Measurements from ENCODE around the gene LHFPL3. TPM values are rescaled to one million over a fixed set of nuclear protein-coding genes. Genes with fewer than 3 reads are reported as not detected.
A peak's percentile ranks its signal among the peaks of the same experiment; 100 is the strongest.

LHFPL3 gene
- total RNA-seq, 2 experiments from 2014 or later = not detected

- DNase-seq (ENCODE audit: low spot score) = no peak
- Histone ChIP-seq H3K4me1 (ENCODE audit: insufficient read depth, low read length, poor library complexity, severe bottlenecking) (peaks cover 61% of the 10 kb centered on the region), H3K27ac (ENCODE audit: low read depth, low read length, poor library complexity, severe bottlenecking) (no peak overlapping the region), H3K4me2 (ENCODE audit: low read length) (no peak overlapping the region), H3K9me3 (ENCODE audit: low read length) (peaks cover 4% of the 10 kb centered on the region; the same call in 1 of the 2 replicates), H3K79me2 (ENCODE audit: insufficient read depth, low read depth, low read length) (peaks cover 4% of the 10 kb centered on the region; the same call in 1 of the 2 replicates), H4K20me1 (ENCODE audit: insufficient read depth, low read length) (no peaks in the 10 kb centered on the region), H2AFZ (ENCODE audit: low read length) (no peak overlapping the region), H3K9me2 (ENCODE audit: insufficient read depth, low read length) (no peaks in the 10 kb centered on the region), H3K36me3 (ENCODE audit: insufficient read depth, low read length) (peaks cover 3% of the 10 kb centered on the region; the same call in 1 of the 2 replicates), H3K4me3 (ENCODE audit: low read depth, low read length, poor library complexity, severe bottlenecking) (no peak overlapping the region)
- POLR2A ChIA-PET = interaction anchor here (0.6 to 1.3 kb wide), 5 partner anchors 10 to 653 kb away, joined by 3 to 5 read pairs (median 3); no protein-coding TSS in a partner anchor
- no TSS peak for BruUV-seq (replicated peaks)
- no peak for TF ChIP-seq EZH2phosphoT487 (IDR thresholded peaks at IDR 0.05; ENCODE audit: borderline replicate concordance, low read depth, low read length)
- no peak for TF ChIP-seq CTCF (conservative IDR thresholded peaks at IDR 0.05; ENCODE audit: low read length)
- intact Hi-C loops (cut with micrococcal nuclease; ENCODE audit: unreplicated experiment) = loop anchor here (5.0 kb wide), 2 partner anchors 1117 to 1212 kb away; no protein-coding TSS in a partner anchor
- CTCF ChIA-PET (ENCODE audit: unreplicated experiment) = interaction anchor here (1.5 kb wide), 1 partner anchor 13 kb away, joined by 3 read pairs; no protein-coding TSS in a partner anchor
Measured at GRCh38 chr7:104940023-104940710, 611.8 kb downstream of the LHFPL3 start.

- peak; percentile 88 for DNase-seq (ENCODE audit: low spot score)
- H3K9me2 ChIP-seq (ENCODE audit: insufficient read depth, low read length) = no peaks in the 10 kb centered on the region
- peaks cover 4% of the 10 kb centered on the region; the same call in 1 of the 2 replicates for H3K9me3 ChIP-seq (ENCODE audit: low read length)
- peaks cover 4% of the 10 kb centered on the region; the same call in 1 of the 2 replicates for H3K79me2 ChIP-seq (ENCODE audit: insufficient read depth, low read depth, low read length)
- peak overlapping the region; percentile 70 for H2AFZ ChIP-seq (ENCODE audit: low read length)
- TF ChIP-seq CTCF (conservative IDR thresholded peaks at IDR 0.05; ENCODE audit: low read length) = no peak
- TF ChIP-seq EZH2phosphoT487 (IDR thresholded peaks at IDR 0.05; ENCODE audit: borderline replicate concordance, low read depth, low read length) = no peak
- peak overlapping the region; percentile 96 for H3K27ac ChIP-seq (ENCODE audit: low read depth, low read length, poor library complexity, severe bottlenecking)
- peak overlapping the region; percentile 74 for H3K4me2 ChIP-seq (ENCODE audit: low read length)
- intact Hi-C loops (cut with micrococcal nuclease; ENCODE audit: unreplicated experiment) = loop anchor here (1.0 to 5.0 kb wide), 5 partner anchors 21 to 1209 kb away; no protein-coding TSS in a partner anchor
- CTCF ChIA-PET (ENCODE audit: unreplicated experiment) = no interaction called here
- H4K20me1 ChIP-seq (ENCODE audit: insufficient read depth, low read length) = no peaks in the 10 kb centered on the region
- no TSS peak for BruUV-seq (replicated peaks)
- peak overlapping the region; percentile 65 for H3K4me3 ChIP-seq (ENCODE audit: low read depth, low read length, poor library complexity, severe bottlenecking)
- H3K36me3 ChIP-seq (ENCODE audit: insufficient read depth, low read length) = peaks cover 3% of the 10 kb centered on the region; the same call in 1 of the 2 replicates
- POLR2A ChIA-PET = interaction anchor here (0.8 to 2.5 kb wide), 7 partner anchors 9 to 588 kb away, joined by 3 to 10 read pairs (median 5); no protein-coding TSS in a partner anchor
- H3K4me1 ChIP-seq (ENCODE audit: insufficient read depth, low read length, poor library complexity, severe bottlenecking) = peaks cover 86% of the 10 kb centered on the region
Measured at GRCh38 chr7:104943502-104944343, 615.3 kb downstream of the LHFPL3 start.

Data from OCI-LY7 (cell line).